HG03280 (cell line): ENCODE measurements around the gene CHST3.
"Not testable (repeated sequence)": the region's sequence is repeated elsewhere in the genome, so short reads cannot be mapped to it uniquely, and the experiment has no call there.

Experiments used
- ATAC-seq: cut with Tn5 transposase; IDR thresholded peaks from one replicate; pipeline ENCODE4 v1.9.1; 2021; ENCODE audit warnings: mild to moderate bottlenecking, moderate library complexity; ENCODE audit not compliant: unreplicated experiment

The CHST3 gene

DNA sequence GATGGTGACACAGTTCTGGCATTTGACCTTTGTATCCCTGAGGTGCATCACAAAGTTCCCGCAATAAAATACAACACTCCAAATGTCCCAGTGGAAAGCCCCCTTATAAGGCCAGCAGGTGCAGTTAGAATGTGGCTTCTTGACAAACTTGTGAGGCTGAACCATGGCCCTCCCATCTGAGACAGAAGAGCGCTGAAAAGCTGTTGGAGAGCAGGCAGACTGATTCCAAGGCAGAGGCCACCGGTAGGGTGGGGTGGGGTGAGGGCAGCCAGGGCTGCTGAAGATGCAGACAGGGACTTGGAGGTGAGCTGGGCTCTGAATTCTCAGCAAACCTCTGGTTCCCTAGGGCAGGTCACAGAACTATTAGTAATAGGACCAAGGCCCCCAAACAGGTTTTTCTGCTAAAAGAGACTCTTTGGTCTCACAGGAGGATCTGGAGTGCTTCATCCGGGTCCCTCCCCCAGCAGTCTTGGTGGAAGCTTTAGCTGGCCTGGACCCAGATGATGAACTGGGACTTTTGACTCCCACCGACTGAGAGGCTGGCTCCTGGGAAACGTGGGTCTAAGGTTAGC is 15.6 kb upstream of the CHST3 start:
- ATAC-seq = no peak

DNA sequence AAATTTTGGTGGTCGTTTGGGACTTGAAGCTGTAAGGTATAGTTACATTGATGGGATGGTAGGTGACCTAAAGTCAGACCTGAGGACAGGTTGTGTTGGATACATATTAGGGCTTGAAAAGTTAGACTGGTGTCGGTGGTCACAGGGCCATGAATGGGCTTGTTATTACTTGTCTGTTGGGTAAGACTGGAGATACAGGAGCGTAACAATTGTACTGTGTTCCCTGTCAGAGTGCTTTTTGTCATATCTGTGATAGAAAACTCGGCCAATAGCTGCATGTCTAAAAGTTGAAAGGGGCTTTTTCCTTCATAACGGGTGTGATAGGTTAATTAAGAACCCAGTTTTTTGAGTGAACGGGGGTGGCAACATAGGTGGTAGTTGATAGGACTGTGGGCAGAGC is 13.5 kb upstream of the CHST3 start:
- ATAC-seq = no peak

GRCh38 chr10:71952745-71953144 is 11.4 kb upstream of the CHST3 start:
- no peak for ATAC-seq

GRCh38 chr10:71957546-71958275 is 6.5 kb upstream of the CHST3 start:
- ATAC-seq = no peak

DNA sequence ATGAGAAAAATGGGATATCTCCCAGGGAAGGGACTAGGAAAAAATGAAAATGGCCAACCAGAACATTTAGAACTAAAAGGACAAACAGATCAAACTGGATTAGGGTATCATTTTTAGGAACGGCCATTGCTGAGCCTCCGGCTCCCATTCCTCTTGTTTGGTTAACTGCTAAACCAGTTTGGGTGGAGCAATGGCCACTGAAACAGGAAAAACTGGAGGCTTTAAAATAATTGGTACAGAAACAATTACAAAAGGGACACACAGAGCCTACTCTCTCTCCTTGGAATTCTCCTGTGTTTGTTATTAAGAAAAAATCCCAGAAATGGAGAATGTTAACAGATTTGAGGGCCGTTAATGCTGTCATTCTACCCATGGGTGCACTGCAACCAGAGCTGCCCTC is 4.7 kb upstream of the CHST3 start:
- ATAC-seq = no peak

- no peak for ATAC-seq
Measured at GRCh38 chr10:71961831-71962230, 2.4 kb upstream of the CHST3 start.

DNA sequence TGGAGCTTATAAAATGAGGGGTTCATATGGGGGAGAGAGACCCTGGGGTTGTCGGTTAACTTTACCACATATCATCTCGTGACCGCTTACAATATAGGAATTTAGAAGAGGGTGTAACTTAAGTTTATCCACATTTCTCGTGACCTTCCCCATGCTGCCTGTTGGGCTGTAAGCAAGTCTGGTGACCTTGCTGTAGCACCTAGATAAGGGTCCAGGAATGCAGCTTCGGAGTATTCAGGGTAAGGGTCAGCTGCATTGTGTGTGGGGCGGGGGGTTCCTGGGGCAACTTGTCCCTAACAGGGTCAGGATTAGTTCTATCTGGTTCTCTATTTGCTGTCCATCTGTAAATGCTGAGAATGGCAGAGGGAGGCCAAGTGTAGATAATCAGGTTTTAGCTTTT is 1.3 kb upstream of the CHST3 start:
- ATAC-seq = no peak

DNA sequence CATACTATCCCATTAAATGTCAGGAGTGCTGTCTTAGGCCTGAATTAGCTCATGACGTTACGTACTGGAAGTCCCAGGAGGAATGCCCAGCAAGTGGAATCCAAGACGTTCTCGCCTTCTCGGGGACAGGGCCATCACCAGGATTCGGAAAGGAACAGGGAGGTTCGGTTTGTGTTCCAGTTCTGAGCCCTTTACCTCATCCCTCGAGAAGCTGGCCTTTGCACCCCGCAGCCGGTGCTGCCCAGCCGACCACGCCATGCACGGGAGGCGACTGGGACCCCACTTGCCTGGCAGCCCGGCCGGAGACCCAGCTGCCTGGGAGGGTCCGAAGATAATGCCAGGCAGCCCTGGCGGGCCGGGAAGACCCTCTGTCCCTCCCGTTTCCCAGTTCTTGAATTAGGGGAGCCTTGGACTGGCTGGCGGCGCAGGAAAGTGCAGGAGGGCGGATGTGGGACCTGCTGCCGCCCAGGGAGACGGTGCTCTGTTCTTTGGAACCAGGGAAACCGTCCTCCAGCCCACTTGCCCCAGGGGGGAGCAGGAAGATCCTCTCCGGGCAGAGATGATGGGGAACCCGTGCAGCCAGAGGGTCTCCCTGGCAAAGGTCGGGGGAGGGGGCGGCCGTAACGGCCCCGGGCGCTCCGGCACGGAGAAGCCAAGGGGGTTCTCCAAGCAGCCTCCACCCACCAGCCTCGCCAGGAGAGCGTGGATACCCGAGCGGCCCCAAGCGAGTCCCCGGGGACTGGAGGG is 671 bp upstream of the CHST3 start:
- no peak for ATAC-seq

DNA sequence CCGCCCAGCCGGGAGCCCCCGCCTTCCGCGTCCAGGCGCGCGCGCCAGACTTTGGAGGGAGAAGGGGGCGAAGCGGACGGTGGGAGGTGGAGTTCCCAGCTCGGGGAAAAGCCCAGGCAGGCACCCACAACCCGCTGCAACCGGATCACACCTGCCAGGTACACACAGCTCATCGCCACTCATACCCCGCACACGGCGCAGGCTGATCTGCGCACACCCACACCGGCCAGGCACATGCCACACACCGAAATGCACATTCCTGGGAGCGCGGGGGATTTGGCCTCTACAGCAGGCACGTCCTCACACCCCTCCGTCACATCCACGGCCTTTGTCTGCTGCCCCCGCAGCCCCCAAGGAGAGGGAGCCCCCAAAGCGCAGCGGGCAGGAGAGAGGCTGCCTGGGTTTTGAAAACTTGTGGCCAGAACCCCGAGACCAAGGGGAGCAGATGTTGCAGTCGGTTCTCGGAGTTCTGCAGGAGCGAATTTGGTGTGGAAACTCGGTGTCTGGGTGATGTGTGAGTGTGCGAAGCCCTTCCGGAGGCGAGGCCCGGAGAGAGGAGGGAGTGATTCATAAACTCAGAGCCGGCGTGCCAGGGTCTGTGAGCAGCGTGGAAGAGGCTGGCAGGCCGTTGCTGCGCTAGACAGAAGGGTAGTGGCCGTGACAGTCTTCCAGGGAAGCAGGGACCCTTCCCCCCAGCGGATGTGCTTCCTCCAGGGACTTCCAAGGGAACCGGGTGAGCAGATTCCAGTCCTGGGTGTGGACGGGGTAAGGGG is 734 bp downstream of the CHST3 start:
- no peak for ATAC-seq

- ATAC-seq = no peak
Measured at GRCh38 chr10:71965623-71966022, 1.4 kb downstream of the CHST3 start.

GRCh38 chr10:71966046-71967004 is 2.1 kb downstream of the CHST3 start:
- no peak for ATAC-seq

DNA sequence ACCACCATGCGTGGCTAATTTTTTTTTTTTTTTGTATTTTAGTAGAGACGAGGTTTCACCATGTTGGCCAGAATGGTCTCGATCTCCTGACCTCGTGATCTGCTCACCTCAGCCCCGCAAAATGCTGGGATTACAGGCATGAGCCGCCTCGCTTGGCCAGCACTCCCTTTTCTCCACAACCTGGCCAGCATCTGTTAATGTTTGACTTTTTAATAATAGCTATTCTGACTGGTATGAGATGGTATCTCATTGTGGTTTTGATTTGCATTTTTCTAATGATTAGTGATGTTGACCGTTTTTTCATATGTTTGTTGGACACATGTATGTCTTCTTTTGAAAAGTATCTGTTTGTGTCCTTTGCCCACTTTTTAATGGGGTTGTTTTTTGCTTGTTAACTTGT is 3.8 kb downstream of the CHST3 start:
- not testable (repeated sequence) for ATAC-seq

GRCh38 chr10:71968553-71969474 is 4.6 kb downstream of the CHST3 start:
- no peak for ATAC-seq

DNA sequence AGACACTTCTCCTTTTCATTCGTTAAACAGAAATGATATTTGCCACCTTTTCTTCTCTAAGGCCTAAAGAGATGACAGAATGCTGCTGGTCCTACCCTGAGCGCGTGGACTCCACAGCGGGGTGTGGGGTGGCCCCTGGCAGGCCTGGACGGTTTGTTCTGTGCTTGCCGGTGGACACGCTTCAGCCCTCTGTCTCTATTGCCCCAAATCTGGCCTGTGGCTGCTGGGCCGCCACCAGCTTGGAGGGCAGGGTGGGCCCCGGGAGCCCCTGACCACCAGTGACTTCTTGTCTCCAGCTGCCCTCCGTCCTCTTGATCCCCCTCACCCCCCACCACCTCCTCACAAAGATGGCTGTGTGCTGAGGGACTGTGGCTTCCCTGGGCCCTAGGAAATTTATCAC is 5.7 kb downstream of the CHST3 start:
- ATAC-seq = no peak

DNA sequence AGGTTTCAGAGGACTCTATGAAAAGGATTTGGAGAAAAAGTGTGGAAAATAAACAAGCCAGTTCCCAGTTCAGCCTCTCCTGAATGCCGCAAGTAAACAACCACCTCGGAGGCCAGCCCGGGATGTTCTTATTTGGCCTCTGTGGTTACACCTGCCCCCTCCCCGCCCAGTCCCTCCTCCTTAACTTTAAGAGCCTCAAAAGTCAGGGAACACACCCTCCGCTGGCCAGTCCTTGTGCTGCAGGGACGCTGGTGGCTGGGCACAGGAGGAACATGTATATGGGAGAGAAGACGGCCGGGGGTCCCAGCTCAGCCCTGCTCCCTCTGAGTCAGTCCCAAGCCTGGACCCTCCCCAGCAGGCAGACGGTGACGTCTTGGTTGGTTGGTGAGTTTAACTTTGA is 6.1 kb downstream of the CHST3 start:
- ATAC-seq = no peak

- ATAC-seq = no peak
Measured at GRCh38 chr10:71970869-71971268, 6.7 kb downstream of the CHST3 start.

DNA sequence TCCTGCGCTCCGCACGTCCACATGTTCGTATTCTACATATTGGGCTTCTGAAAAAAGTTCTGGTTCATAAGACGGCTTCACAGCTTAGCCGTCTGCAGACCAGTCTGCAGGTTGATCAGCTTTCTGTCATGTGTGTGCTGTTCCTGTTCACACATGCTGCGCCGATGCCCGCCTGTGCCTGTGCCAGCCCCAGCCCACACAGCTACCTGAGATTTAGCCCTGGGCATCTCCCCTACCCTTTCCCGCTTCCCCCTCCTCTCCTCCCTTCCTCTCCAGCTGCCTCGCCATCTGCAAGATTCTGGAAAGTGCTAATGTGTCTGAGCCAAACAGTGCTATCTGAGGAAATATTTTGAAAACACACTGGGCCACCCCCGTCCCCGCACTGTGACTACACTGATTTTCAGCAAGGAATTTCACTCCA is 7.1 kb downstream of the CHST3 start:
- ATAC-seq = no peak

DNA sequence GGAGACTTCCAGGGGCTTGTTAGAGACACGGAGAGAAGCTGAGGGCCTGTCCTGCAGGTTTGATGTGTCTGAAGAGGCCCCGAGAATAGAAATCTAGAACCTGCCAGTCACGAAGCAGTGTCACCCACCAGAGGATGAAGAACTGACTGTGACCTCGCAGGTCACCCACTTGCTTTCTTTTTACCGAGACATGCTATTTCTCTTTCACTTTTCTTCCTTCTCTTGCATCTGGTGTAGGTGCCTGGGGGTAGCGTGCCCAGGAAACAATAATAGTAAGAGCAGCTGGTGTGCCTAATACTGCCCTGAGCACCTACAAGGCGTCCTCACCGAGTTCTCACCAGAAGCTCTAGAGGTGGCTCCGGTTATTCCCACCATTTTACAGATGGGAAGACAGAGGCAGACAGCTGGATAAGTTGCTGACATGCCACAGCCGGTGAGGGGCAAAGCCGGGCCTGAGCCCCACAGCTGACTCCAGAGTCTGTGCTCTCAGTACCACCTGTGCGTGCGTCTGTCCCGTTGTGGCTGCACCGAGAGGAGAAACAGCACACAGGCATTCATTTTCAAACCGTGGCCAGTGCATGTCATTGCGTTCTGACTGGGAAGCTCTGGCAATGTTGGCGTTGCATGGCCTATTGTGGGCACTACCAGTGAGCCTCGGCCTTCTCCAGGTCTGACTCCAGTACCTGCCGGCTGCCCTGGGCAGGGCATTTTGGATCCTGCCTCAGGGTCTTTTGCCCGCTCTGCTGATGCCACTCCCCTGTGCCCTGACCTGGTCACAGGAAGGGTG is 7.8 kb downstream of the CHST3 start:
- no peak for ATAC-seq
